ENCODE data around the gene DMRTA2.

Gene DMRTA2

DNA sequence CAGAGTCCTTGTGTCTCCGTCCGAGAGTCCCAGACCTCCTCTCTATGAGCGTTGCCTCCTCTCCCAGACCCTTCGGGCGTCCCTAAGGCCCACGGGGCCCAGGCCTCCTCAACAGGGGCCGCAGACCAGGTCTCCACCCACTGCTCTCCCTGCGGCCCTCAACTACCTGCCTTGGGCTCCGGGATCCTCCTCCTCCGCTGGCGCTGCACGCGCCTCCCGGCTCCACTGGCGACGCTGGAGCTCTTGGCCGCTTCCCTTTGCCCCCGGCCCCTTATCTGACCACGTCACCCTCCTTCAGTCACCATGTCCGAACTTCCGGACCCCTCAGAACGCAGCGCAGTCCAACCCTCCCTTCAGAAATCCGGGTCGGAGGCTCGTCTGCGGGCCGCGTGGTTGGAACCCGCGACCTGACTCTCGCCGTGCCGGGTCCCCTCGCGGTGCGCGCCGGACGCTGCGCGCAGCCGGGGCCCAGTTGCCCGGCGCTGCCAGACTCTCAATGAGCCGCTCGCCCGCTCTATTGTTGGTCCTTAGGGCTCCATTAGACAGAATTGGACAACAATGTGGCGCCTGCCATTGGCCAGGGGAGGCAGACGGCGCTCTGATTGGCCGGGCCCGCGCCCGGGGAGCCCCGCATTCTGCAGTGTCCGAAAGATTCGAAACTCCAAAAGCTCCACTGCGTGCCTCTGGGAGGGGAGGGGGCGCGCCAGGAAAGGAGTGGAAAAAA, at the start of gene DMRTA2:
Gene DMRTA2, minus strand, starts transcription at position 498 of the 724 bp plus-strand sequence. CDS start 1,907 bp downstream, outside the sequence.
- DNase-seq (ENCODE audit: low read depth in 1 of 2, low spot score in 1 of 2): no peak

DNA sequence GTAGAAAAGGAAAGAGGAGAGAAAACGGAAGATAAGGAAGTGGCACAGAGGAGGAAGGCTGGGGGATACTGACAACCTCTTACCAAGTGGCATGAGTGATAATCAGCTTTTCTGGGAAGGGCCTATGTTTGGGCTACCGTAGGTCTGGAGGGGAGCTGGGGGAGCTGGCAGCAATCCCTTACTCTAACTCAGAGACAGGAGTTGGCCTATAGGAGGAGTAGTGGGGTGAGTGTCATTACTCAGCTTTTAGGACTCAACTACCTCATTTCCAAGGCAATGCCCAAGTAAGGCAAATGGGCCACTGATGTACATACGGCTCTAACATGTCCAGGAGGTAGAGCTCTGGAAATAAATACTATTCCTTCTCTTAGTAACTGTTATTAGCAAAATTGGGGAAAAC, 48.7 kb upstream of the DMRTA2 start:
- no peak for DNase-seq (ENCODE audit: low read depth in 1 of 2, low spot score in 1 of 2)

DNA sequence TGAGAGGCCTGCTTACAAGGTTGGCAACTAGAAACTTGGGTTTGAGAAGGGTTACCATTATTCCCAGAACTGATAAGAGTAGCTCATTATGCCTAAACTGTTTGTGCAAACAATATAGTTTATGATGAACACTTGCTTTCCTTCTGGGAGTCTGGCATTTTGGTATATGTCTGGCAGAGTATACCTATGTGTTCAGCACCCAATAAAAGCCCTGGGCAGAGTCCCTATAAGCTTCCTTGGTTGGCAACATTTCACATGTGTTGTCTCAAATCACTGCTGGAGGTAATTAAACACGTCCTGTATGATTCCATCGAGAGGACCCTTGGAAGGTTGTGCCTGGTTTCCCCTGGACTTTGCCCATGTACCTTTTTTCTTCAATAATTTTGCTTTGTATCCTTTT, 39.7 kb upstream of the DMRTA2 start:
- no peak for DNase-seq (ENCODE audit: low read depth in 1 of 2, low spot score in 1 of 2)

DNA sequence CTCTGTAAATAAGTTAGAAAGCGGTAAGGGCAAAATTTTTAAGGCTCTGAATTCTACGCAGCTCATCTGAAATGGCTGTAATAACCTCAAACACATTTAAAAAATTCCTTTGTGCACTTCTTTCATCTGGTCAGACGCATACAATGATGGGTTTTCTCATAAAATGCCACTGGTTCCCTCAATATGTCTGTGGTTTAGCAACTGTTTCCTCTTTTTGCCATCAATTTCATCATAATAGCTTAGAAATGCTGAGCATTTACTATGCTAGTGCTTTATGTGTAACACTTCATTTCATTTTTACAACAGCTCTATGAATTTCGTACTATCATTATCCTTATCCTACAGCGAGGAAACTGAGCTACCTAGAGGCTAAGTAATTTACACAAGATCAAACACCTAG, 35.3 kb upstream of the DMRTA2 start:
- DNase-seq (ENCODE audit: low read depth in 1 of 2, low spot score in 1 of 2): no peak

DNA sequence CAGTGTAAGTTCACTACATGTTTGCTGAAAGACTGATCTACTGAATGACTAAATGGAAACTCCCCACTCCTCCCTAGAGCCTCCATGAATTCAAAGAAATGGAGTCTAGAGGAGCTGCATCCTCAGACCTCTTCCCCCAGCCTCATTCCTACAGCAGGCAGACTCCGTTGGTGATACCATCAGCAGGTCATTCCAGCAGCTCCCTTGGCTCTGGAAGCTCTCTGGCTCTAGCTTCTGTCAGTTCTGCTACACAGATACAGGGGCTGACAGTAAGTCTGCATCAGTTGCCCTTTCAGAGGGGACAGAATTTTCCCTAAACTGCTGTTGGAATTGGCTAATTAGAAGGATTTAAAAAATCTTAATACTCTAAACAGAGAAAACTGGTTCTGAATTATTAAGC, 31.7 kb upstream of the DMRTA2 start:
- DNase-seq (ENCODE audit: low read depth in 1 of 2, low spot score in 1 of 2): no peak

GRCh38 chr1:50453266-50453665, 30.0 kb upstream of the DMRTA2 start:
- DNase-seq (ENCODE audit: low read depth in 1 of 2, low spot score in 1 of 2): no peak

- no peak for DNase-seq (ENCODE audit: low read depth in 1 of 2, low spot score in 1 of 2)
Observed at GRCh38 chr1:50452700-50453099, 29.5 kb upstream of the DMRTA2 start.

DNA sequence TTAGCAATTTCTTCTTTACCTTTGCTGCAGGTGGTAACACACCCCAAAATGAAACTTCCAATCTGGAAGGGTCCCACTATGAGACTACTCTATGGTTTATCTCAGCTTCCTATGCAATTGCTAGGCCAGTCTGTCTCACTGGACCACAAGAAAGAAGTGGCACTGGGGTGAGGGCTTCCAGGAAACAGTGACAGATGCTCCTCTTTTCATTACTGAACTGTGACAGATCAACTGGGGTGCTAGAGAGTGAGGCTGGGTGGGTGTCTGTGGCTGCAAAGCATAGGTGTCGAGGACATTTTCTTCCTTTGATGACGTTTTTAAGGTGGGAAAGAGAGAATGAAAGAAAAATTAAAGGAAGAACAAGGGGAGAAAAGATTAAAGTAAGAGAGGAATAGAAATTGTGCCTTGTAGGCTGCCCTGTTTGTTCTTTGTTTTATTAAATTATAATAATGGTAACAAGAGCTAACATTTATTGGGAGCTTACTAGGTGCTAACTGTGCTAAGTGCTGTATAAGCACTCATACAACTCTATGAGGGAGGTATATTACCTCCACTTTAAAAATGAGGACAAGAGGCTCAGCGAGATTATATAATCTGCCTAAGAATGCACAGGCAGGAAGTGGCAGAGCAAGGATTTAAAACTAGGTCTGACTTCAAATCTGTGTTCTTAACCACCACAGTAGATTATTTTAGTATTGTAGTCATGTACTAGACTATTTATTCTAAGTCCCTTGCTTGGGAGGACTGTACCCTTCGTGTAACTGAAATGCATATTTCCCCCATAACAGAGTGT, 27.8 kb upstream of the DMRTA2 start:
- DNase-seq (ENCODE audit: low read depth in 1 of 2, low spot score in 1 of 2): no peak

- no peak for DNase-seq (ENCODE audit: low read depth in 1 of 2, low spot score in 1 of 2)
Observed at GRCh38 chr1:50447961-50448360, 24.7 kb upstream of the DMRTA2 start.

- no peak for DNase-seq (ENCODE audit: low read depth in 1 of 2, low spot score in 1 of 2)
Observed at GRCh38 chr1:50441183-50441582, 17.9 kb upstream of the DMRTA2 start.

DNA sequence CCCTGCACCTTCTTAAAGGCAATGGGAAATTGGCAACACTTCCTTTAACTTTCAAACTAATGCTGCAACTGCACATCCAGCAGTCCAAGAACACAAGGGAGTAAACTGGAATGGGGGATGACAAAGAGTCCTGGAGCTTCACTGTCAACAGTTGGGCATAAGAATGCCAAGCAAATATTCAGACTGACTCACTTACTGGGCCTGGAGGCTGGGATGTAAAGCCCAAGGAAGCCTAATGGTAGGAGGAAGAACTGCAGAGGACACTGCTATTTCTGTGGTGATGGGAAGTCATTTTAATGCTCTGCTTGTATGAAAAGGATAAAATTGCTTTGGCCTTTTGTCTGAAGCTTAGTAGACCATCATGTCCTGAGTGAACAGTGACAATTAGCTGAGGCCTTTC, 15.7 kb upstream of the DMRTA2 start:
- no peak for DNase-seq (ENCODE audit: low read depth in 1 of 2, low spot score in 1 of 2)

- DNase-seq (ENCODE audit: low read depth in 1 of 2, low spot score in 1 of 2): no peak
Observed at GRCh38 chr1:50436489-50436888, 13.2 kb upstream of the DMRTA2 start.

- no peak for DNase-seq (ENCODE audit: low read depth in 1 of 2, low spot score in 1 of 2)
Observed at GRCh38 chr1:50430010-50430405, 6.8 kb upstream of the DMRTA2 start.

DNA sequence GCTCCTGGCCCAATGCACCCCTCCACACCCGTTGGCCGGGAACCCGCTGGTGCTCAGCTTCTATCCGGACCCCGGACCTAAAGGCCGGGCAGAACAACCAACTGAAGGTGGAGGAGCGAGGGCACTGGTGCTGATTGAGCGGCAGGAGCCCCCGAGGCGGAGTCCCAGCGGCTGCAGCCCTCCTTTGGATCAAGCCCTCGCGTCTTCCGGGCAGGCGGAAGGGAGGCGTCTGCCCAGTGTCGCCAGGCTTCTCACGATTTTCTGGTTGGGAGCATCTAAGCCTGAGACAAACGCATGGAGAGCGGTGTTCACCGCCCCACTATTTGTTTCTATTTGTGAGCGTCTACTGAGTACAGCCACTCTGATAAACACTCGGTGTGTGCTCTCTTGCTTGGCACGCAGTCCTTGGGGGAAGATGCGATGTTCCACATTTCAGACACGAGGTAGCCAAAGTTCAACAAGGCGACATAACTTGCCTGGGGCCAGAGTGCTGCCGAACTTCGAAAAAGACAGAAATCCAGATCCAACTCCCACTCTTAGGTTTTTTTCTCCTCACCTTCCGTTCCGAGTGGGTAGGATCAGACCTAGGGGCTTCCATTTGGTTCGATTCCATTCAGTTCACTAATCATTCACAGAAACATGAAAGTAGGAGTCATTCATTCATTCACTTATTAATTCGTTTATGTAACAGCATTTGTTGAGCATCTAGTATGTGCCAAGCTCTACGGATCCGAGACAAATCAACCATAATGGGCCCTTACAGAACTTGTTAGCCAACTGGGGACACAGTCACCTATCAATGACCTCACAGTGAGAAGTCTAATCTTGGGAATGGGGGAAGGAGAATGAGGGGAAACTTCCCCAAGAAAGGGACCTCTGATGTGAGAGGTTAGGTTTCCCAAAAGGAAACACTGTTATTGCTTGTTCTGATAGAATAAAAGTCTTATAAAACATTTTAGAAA, 4.9 kb upstream of the DMRTA2 start:
- no peak for DNase-seq (ENCODE audit: low read depth in 1 of 2, low spot score in 1 of 2)

DNA sequence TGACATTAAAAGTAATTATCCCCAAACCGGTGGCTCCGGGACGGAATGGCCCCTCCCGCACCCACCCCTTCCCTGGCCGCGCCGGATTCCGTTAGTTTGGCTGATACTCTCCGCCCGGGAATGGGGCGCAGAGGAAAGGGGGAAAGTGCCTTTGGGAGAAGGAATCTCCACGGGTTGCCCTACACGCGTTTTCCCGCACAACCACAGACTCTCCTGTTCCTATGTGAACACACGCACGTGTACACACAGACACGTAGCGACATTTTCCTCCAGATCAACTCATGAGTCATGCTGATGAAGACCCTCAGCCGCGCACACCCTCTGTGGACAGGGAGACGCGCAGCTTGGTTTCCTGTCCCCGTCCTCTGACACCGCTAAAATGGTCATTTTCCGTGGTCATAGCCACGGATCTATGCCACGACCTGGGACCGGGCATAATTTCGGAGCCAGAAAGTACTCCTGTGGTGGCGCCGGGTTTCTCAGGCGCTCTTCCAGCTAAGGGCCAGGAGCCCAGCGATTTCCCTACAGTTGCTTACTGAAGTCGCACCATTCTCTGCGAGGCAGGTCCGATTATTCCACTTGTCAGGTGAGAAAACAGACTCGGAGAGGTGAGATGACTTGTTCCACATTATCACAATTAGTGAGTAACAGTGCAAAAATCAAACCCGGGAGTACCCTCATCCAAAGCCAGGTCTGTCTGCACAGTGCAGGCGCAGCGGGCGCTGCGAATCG, 4.0 kb upstream of the DMRTA2 start:
- DNase-seq (ENCODE audit: low read depth in 1 of 2, low spot score in 1 of 2): no peak

GRCh38 chr1:50426702-50427085, 3.5 kb upstream of the DMRTA2 start:
- no peak for DNase-seq (ENCODE audit: low read depth in 1 of 2, low spot score in 1 of 2)

DNA sequence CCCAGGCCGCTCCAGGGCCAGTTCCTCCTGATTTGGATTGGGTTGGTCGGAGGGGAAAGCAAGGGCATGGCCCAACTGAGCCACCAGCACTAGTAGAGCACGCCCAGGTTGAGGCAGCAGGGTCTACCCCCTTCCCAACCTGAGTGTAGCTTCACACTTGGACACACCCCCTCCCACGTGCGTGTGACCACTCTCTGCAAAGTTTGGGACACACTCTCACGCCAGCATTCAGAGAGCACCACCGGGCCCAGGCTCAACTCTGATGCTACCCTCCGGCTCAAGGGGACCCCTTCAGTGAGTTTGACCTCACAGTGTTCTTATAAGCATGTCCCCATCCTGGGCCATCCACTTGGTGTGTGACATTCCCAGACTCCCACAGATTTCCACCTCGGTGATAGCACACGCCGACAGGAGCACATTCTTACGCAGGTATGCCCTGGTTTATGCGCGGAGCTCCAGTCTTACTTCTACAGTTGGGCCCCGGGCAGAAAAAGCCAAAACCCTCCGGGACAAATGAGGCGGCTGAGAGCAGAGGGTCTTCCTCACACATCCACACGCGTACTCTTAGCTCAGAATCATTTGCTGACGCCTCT, 3.0 kb upstream of the DMRTA2 start:
- no peak for DNase-seq (ENCODE audit: low read depth in 1 of 2, low spot score in 1 of 2)

GRCh38 chr1:50425376-50426107, 2.3 kb upstream of the DMRTA2 start:
- no peak for DNase-seq (ENCODE audit: low read depth in 1 of 2, low spot score in 1 of 2)

GRCh38 chr1:50424884-50425375, 1.7 kb upstream of the DMRTA2 start:
- no peak for DNase-seq (ENCODE audit: low read depth in 1 of 2, low spot score in 1 of 2)

All from activated CD4-positive, alpha-beta T cell treated with anti-CD3 and anti-CD28 coated beads, Interleukin-2, amount 50 U/mL, for 24 hours (primary cell).